ENCODE results near the gene NFKBIE.

NFKBIE gene

DNA sequence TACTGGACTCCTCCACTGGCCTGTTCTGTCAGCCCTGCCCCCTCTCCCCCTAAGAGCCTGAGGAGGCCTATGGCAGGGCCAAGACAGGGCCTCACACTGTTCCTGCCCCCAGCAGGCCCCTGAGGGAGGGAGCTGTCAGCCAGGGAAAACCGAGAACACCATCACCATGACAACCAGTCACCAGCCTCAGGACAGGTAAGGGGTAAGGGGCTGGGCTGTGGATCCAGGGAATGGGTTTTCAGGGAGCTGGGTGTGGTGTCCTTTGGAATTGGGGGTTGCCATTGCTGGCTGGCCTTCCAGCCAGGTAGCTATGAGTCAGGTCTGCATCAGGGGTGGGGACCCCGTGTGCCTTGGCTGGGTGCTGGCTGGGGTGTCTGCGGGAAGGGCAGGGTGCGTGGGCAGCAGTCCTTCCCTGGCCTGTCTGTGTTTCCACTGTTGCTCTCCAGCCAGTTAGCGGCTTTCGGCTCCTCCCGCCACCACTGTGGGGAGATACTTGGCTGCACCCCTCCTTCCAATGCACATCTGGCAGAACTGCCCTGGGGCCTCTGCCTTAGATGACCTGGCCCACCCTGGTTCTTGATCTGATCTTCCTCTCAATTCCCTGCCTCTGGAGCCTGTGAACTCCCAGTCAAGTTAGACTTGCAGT is 38.1 kb downstream of the NFKBIE start:
- DNase-seq, result peak; percentile 42
- TF ChIP-seq, protein P1, sequence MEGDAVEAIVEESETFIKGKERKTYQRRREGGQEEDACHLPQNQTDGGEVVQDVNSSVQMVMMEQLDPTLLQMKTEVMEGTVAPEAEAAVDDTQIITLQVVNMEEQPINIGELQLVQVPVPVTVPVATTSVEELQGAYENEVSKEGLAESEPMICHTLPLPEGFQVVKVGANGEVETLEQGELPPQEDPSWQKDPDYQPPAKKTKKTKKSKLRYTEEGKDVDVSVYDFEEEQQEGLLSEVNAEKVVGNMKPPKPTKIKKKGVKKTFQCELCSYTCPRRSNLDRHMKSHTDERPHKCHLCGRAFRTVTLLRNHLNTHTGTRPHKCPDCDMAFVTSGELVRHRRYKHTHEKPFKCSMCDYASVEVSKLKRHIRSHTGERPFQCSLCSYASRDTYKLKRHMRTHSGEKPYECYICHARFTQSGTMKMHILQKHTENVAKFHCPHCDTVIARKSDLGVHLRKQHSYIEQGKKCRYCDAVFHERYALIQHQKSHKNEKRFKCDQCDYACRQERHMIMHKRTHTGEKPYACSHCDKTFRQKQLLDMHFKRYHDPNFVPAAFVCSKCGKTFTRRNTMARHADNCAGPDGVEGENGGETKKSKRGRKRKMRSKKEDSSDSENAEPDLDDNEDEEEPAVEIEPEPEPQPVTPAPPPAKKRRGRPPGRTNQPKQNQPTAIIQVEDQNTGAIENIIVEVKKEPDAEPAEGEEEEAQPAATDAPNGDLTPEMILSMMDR (IDR thresholded peaks at IDR 0.05), result no peak
- Mint-ChIP-seq H3K27ac (peak overlapping the region; percentile 91), H3K9me3 (no peaks in the 10 kb centered on the region), H3K4me3 (peak overlapping the region; percentile 62), H3K36me3 (ENCODE audit: low read depth) (peaks cover 17% of the 10 kb centered on the region), H3K27me3 (ENCODE audit: low read depth, poor library complexity) (no peaks in the 10 kb centered on the region), H3K4me1 (peaks cover 83% of the 10 kb centered on the region)

DNA sequence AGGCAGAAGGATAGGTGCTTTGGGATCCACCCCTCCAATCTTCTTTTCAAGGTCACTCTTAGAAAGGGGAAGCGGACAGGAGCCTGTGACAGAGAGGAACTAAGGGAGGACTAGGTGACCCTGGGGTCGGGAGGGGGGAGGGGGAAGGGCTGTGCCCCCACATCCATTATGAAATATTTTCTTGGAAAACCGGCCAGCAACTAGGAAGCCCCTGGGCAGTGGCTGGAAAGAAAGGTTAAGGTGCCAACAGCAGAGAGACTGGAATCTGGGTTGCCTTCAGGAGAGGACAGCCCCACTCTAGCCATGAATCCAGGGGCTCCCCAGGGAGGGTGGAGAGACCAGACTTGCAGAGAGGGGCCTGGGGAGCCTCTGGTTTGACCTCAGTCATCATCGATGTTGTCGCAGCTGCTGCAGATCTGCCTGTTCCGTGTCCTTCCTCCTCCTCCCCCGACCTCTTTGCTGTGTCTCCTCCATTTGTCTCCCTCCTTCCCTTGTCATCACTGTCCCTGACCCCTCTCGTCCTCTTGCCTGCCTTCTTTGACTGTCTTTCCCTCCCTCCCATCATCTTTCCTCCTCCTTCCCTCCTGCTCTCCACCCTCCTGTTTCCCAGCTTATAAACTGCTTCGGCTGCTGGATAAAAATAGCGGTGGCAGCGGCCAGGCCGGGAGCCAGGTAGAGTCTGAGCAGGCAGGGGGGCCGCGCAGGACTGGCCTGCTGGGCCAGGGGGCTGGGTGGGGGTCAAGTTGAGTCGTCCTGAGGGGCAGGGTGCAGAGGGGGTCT is 38.8 kb downstream of the NFKBIE start:
- peak; percentile 34 for DNase-seq
- Mint-ChIP-seq H3K36me3 (ENCODE audit: low read depth) (peaks cover 13% of the 10 kb centered on the region), H3K9me3 (no peaks in the 10 kb centered on the region), H3K4me3 (peak overlapping the region; percentile 64), H3K4me1 (peaks cover 85% of the 10 kb centered on the region), H3K27me3 (ENCODE audit: low read depth, poor library complexity) (no peaks in the 10 kb centered on the region), H3K27ac (peak overlapping the region; percentile 90)
- TF ChIP-seq, protein P1 (IDR thresholded peaks at IDR 0.05), result no peak

DNA sequence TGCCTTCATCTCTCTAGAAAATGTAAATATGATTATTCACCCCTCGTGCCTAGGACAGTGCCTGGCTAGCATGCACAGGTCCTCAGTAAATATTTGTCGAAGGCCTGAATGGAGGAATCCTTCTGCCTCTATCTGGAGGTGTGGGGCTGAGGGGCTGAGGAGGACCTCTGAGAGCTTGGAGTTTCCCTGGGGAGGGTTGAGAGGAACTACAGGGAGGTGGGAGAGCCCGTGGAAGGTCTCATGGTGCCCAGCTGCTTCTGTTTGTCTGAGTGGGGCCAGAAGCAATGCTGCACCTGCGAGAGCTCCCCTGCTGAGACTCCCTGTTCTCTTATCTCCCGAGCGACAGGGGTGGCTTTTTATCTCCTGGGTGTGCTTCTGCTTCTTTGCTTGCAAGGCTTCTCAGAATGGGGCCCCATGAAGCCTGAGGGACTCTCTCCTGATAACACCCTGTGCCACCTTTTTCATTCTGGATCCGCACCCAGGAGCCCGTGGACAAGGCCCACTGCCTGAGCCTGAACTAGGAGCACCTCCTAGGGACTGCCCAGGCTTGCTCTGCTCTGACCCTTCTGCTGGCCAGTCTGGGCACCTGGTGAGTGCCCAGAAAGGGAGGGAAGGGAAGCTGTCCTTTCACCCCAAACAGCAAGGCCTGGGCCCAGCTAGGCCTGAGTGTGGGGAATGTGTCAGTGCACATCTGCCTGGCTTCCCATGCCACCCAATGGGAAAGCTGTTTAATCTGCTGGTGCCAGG is 39.6 kb downstream of the NFKBIE start:
- no peak for DNase-seq
- peak overlapping the region; percentile 68 for H3K4me3 Mint-ChIP-seq
- H3K4me1 Mint-ChIP-seq, result peaks cover 84% of the 10 kb centered on the region

DNA sequence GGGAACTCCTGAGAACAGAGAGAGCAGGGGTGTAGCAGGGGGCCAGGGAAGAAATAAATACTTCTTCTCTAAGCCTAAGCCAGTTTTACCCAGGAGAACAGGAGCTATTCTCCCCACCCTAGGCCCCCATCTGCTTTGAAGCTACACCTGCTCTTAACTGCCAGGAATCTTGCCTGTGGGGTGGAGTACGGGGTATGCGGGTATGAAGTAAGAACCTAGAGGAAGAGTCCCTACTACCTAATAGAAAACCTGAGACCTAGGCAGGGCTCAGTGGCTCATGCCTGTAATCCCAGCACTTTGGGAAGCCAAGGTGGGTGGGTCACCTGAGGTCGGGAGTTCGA is 40.4 kb downstream of the NFKBIE start:
- no peaks in the 10 kb centered on the region for H3K27me3 Mint-ChIP-seq (ENCODE audit: low read depth, poor library complexity)
- peaks cover 79% of the 10 kb centered on the region for H3K4me1 Mint-ChIP-seq
- H3K9me3 Mint-ChIP-seq, result no peaks in the 10 kb centered on the region
- H3K36me3 Mint-ChIP-seq (ENCODE audit: low read depth), result no peaks in the 10 kb centered on the region
- H3K4me3 Mint-ChIP-seq, result peak overlapping the region; percentile 84
- DNase-seq, result no peak
- TF ChIP-seq, protein P1 (IDR thresholded peaks at IDR 0.05), result no peak
- no peak overlapping the region for H3K27ac Mint-ChIP-seq

More for the DNA sequence above, 39.6 kb downstream of the NFKBIE start:
- Mint-ChIP-seq H3K27me3 (ENCODE audit: low read depth, poor library complexity) (no peaks in the 10 kb centered on the region), H3K36me3 (ENCODE audit: low read depth) (peaks cover 6% of the 10 kb centered on the region), H3K9me3 (no peaks in the 10 kb centered on the region), H3K27ac (peak overlapping the region; percentile 90)
- TF ChIP-seq, protein P1 (IDR thresholded peaks at IDR 0.05), result no peak

DNA sequence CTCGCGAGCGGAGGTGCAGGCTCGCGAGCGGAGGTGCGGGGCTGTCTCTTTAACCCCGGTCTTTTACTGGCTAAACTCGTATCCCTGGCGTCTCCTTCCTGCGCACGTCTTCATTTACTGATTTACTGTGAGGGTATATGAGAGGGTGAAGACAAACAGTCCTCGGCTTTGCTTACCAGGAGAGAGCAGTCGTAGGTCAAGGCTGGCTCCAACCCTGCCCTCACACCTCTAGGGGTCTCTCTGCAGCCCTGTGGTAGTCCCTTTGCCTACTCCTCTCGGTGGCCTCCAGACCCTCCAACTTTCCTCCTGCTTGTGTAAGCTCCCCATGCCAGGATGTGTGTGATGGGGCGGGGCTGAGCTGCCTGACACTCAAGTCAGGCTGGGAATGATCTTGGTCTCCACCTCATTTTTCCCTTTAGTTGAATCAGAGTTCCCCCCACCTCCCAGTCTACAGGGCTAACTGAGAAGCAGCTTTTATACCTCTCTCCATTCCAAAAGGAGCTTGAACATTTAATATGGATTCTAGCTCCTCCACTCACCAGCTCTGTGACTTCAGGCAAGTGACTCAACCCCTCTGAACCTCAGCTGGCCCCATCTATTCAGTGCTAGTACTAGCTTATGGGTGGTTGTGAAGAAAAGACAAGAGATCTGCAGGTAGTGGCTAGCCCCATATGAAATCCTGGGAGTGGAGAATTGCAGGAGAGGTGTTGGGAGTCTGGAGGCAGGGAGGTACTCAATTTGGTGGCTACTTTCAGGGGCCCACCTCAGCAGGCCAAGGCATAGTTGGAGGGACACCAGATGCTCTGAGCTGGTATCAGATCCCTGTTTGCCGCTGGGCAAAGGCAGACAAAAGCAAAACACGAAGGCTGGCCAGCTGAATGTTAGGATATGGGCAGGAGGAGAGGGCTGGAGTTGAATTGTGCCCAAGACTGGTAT is 41.1 kb downstream of the NFKBIE start:
- peaks cover 73% of the 10 kb centered on the region for H3K4me1 Mint-ChIP-seq

More for the DNA sequence above, 41.1 kb downstream of the NFKBIE start:
- TF ChIP-seq, protein P1 (IDR thresholded peaks at IDR 0.05), result no peak
- Mint-ChIP-seq H3K27me3 (ENCODE audit: low read depth, poor library complexity) (no peaks in the 10 kb centered on the region), H3K4me3 (peak overlapping the region; percentile 84), H3K36me3 (ENCODE audit: low read depth) (no peaks in the 10 kb centered on the region), H3K27ac (no peak overlapping the region), H3K9me3 (no peaks in the 10 kb centered on the region)
- DNase-seq, result peak; percentile 38

All from nephron progenitor cell (in vitro differentiated cells).